Stomach (tissue), 9 donors: Measurements from ENCODE around the gene TMEM92. TPM values are rescaled to one million over a fixed set of nuclear protein-coding genes. Genes with fewer than 3 reads are reported as not detected.
"Not testable (repeated sequence)": the region's sequence is repeated elsewhere in the genome, so short reads cannot be mapped to it uniquely, and the experiment has no call there.

Experiments used
- DNase-seq, 2 donors: peaks; one replicate each; pipeline versions ENCODE4 v3.0.0 to v3.0.0-alpha.2; 2013 to 2019
- H3K27ac ChIP-seq, 5 donors: fragments of 200-600 bp in 4 of 5; sonication (generic) in 4 of 5; one replicate each; pipeline ENCODE4 v1.5.1; 2013 to 2019; ENCODE audit warnings: mild to moderate bottlenecking in 1 of 5, moderate library complexity in 1 of 5
- H3K27me3 ChIP-seq, 3 donors: fragments of 200-600 bp; sonication (generic); one replicate each; pipeline ENCODE4 v1.5.1; 2017 to 2019; ENCODE audit warnings: mixed run types in 1 of 3
- H3K36me3 ChIP-seq, 4 donors: fragments of 200-600 bp; sonication (generic); 1 replicate in 3 of 4; 2 replicates in 1 of 4; pipeline ENCODE4 v1.5.1; 2016 to 2019
- H3K4me1 ChIP-seq, 4 donors: fragments of 200-600 bp; sonication (generic); one replicate each; pipeline ENCODE4 v1.5.1; 2016 to 2019
- H3K4me3 ChIP-seq, 4 donors: fragments of 200-600 bp; sonication (generic) in 3 of 4; one replicate each; pipeline ENCODE4 v1.5.1; 2016 to 2019; ENCODE audit warnings: mild to moderate bottlenecking in 1 of 4
- H3K9me3 ChIP-seq, 4 donors: fragments of 200-600 bp; sonication (generic); one replicate each; pipeline ENCODE4 v1.5.1; 2016 to 2019
- EP300 ChIP-seq: sonication (generic); formaldehyde crosslinking; IDR thresholded peaks from one replicate; pipeline ENCODE4 v1.6.1; 2017; ENCODE audit warnings: antibody characterized with exemption
- POLR2A ChIP-seq, 4 donors: fragments of 450-650 bp; IDR thresholded peaks; one replicate each; pipeline ENCODE4 v1.6.1; 2016; ENCODE audit warnings: antibody characterized with exemption in 4 of 4, control low read depth in 2 of 4, mild to moderate bottlenecking in 1 of 4, moderate library complexity in 1 of 4
- POLR2AphosphoS5 ChIP-seq, 3 donors: sonication (generic); formaldehyde crosslinking; IDR thresholded peaks; one replicate each; pipeline ENCODE4 v1.6.1; 2016; ENCODE audit warnings: antibody characterized with exemption in 3 of 3
- WGBS, 5 donors: extraction: QIAGEN DNeasy Blood & Tissue Kit in 3 of 5; methylation state at CpG; one replicate each; pipeline versions ENCODE4 v1.1.5 to v1.1.7; 2013 to 2018; 5-methylcytosine and 5-hydroxymethylcytosine counted together
- intact Hi-C: fragments of 100-400 bp; cut with DNase I; formaldehyde crosslinking; loops from one replicate; pipeline ENCODE4 v1.15.1; 2023; ENCODE audit warnings: low total_unique reads
- polyA plus RNA-seq, 3 donors: library from polyadenylated mRNA; stranded (reverse); fragments of 200-250 nt; gene quantifications; one replicate each; pipeline ENCODE4 v1.2.3, GENCODE V29; 2013
- total RNA-seq, 5 donors: library from RNA; depleted of rRNA; stranded (reverse); fragments of >200 nt; gene quantifications; one replicate each; pipeline versions ENCODE4 v1.1.0 to v1.2.3, GENCODE V29; 2014 to 2016
- TF ChIP-seq, protein P1 (sequence below), 7 experiments: fragments of 450-650 bp in 4 of 7; fragments of 200-600 bp in 3 of 7; sonication (generic) in 3 of 7; IDR thresholded peaks; one replicate each; pipeline ENCODE4 v1.5.1; 2016 to 2019; ENCODE audit warnings: antibody characterized with exemption in 7 of 7, control low read depth in 2 of 7, mild to moderate bottlenecking in 1 of 7
- donor health status: healthy with polysubstance abuse.
- donor health status: Bipolar disorder and iron deficiency.
- donor health status: healthy.

Gene TMEM92
- total and polyA plus RNA-seq, 8 donors: 2.7 to 24.9 (median 10.8) TPM

GRCh38 chr17:50316016-50316587, 41.8 kb downstream of the TMEM92 start:
- TF ChIP-seq POLR2A (IDR thresholded peaks at IDR 0.05) (no peak), POLR2AphosphoS5 (IDR thresholded peaks at IDR 0.05) (no peak), EP300 (no peak)
- TF ChIP-seq, protein P1, sequence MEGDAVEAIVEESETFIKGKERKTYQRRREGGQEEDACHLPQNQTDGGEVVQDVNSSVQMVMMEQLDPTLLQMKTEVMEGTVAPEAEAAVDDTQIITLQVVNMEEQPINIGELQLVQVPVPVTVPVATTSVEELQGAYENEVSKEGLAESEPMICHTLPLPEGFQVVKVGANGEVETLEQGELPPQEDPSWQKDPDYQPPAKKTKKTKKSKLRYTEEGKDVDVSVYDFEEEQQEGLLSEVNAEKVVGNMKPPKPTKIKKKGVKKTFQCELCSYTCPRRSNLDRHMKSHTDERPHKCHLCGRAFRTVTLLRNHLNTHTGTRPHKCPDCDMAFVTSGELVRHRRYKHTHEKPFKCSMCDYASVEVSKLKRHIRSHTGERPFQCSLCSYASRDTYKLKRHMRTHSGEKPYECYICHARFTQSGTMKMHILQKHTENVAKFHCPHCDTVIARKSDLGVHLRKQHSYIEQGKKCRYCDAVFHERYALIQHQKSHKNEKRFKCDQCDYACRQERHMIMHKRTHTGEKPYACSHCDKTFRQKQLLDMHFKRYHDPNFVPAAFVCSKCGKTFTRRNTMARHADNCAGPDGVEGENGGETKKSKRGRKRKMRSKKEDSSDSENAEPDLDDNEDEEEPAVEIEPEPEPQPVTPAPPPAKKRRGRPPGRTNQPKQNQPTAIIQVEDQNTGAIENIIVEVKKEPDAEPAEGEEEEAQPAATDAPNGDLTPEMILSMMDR (IDR thresholded peaks at IDR 0.05): no peak
- no peak for DNase-seq
- Histone ChIP-seq H3K4me1 (peaks cover 0 to 6% (median 0%) of the 10 kb centered on the region in 4 donors), H3K27ac (peak overlapping the region in 2 of 5 donors; percentile 18 to 37), H3K27me3 (peaks cover 0 to 3% (median 0%) of the 10 kb centered on the region in 3 donors), H3K9me3 (no peaks in the 10 kb centered on the region), H3K36me3 (no peaks in the 10 kb centered on the region), H3K4me3 (no peak overlapping the region)
- WGBS, 5 donors: 34 to 51% (median 42%) methylated on average over 3 of the region's 3 CpGs
- intact Hi-C loops: no loop called here

- DNase-seq, H3K4me3 ChIP-seq, intact Hi-C loops, H3K27me3 ChIP-seq, H3K36me3 ChIP-seq, H3K4me1 ChIP-seq, H3K9me3 ChIP-seq: not testable (repeated sequence)
- WGBS, 5 donors: 74 to 83% (median 78%) methylated on average over 2 of the region's 2 CpGs
- H3K27ac ChIP-seq: peak overlapping the region in 1 of 5 donors; percentile 29
Measured at GRCh38 chr17:50316660-50317059, 42.4 kb downstream of the TMEM92 start.

DNA sequence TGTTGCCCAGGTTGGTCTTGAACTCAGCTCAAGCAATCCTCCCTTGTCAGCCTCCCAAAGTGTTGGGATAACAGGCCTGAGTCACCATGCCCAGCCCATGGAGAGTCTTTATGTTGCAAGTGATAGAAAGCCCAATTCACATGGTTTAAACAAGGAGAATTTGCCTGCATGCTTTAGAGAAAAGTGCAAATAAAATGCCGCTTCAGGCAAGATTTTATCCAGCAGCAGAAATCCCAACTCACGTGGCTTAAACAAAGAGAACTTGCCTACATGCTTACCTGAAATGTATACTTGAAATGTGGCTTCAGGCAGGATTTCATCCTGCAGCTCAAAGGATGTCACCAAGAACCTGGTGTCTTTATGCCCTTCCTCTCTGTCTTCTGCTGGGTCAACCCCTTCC, 42.9 kb downstream of the TMEM92 start:
- Histone ChIP-seq H3K4me1 (peaks cover 0 to 6% (median 0%) of the 10 kb centered on the region in 4 donors), H3K27me3 (no peaks in the 10 kb centered on the region), H3K36me3 (no peaks in the 10 kb centered on the region), H3K27ac (peak overlapping the region in 1 of 5 donors; percentile 29), H3K4me3 (no peak overlapping the region), H3K9me3 (no peaks in the 10 kb centered on the region)
- no peak for DNase-seq
- TF ChIP-seq POLR2AphosphoS5 (IDR thresholded peaks at IDR 0.05) (no peak), POLR2A (IDR thresholded peaks at IDR 0.05) (no peak), EP300 (no peak)
- TF ChIP-seq, protein P1 (IDR thresholded peaks at IDR 0.05): no peak
- intact Hi-C loops: no loop called here
- 30 to 63% (median 59%) methylated on average over 2 of the region's 2 CpGs for WGBS, 5 donors

DNA sequence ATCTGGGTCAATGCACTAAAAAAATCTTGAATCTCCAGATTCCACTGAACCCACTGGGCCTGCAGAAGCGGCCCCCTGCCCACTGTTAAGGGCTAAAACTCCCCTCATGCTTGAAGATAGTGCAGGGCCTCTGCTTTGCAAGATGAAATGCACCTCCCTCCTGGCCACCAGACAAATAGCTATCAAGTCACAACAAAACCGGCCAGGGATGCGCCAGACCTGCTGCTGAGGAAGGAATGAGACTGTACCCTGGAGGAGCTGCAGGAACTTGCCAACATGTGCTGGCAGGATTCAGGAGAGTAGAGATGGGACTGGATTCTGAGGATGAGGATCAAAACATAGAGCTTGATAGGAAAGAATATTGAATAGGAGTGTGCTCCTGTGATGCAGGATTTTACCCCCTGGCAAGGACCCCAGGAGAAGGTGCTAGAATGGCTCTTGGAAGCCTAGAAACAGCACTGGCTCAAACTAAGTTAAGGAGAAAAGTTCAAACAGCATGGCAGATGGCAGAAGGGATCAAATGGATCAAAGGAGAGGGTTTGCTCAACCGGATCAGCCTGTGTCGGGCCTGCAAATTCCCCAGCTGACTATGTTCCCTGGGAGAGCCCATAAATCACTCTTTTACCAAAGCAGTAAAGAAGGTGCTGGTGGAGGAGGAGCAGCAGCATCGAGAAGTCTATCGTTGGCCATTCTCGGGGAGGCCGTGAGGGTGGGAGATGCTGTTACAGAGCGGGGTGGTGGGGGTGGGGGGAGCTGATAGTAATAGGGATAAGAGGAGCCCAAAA, 44.4 kb downstream of the TMEM92 start:
- intact Hi-C loops: no loop called here
- TF ChIP-seq POLR2A (IDR thresholded peaks at IDR 0.05) (no peak), EP300 (no peak), POLR2AphosphoS5 (IDR thresholded peaks at IDR 0.05) (no peak)
- TF ChIP-seq, protein P1 (IDR thresholded peaks at IDR 0.05): no peak
- Histone ChIP-seq H3K4me3 (no peak overlapping the region), H3K36me3 (no peaks in the 10 kb centered on the region), H3K27ac (no peak overlapping the region), H3K9me3 (no peaks in the 10 kb centered on the region), H3K27me3 (no peaks in the 10 kb centered on the region), H3K4me1 (peaks cover 0 to 6% (median 0%) of the 10 kb centered on the region in 4 donors)
- 75 to 86% (median 82%) methylated on average over 10 of the region's 10 CpGs for WGBS, 5 donors
- no peak for DNase-seq
